GM23338 (cell line): Measurements from ENCODE around the gene PARVA. TPM values are rescaled to one million over a fixed set of nuclear protein-coding genes. Genes with fewer than 3 reads are reported as not detected.
A peak's percentile ranks its signal among the peaks of the same experiment; 100 is the strongest.

ENCODE experiments used
- ATAC-seq: fragments of 200-7000 bp; cut with Tn5 transposase; 3 replicates; pipeline ENCODE4 v1.9.1; 2020
- DNase-seq: peaks from one replicate; pipeline ENCODE4 v3.0.0-alpha.2; 2015; ENCODE audit warnings: low spot score
- H2AFZ ChIP-seq: fragments of 200-600 bp; sonication (generic); 2 replicates; pipeline ENCODE4 v1.8.0; 2016; ENCODE audit warnings: antibody characterized with exemption, mild to moderate bottlenecking, moderate library complexity
- H3F3A ChIP-seq: fragments of 200-600 bp; sonication (generic); replicated peaks from 2 replicates; pipeline ENCODE4 v1.8.0; 2017; ENCODE audit warnings: antibody characterized with exemption, mixed run types, low read depth
- H3K27ac ChIP-seq: fragments of 200-600 bp; sonication (generic); 2 replicates; pipeline ENCODE4 v1.6.1; 2016; ENCODE audit warnings: low read depth
- H3K27me3 ChIP-seq: fragments of 200-600 bp; sonication (generic); 2 replicates; pipeline ENCODE4 v1.8.0; 2016; ENCODE audit warnings: mild to moderate bottlenecking, mixed run types, moderate library complexity; ENCODE audit not compliant: insufficient read depth
- H3K36me3 ChIP-seq: fragments of 200-600 bp; sonication (generic); 2 replicates; pipeline ENCODE4 v1.8.0; 2016; ENCODE audit warnings: mild to moderate bottlenecking; ENCODE audit not compliant: insufficient read depth
- H3K4me1 ChIP-seq: fragments of 200-600 bp; sonication (generic); 2 replicates; pipeline ENCODE4 v1.8.0; 2016; ENCODE audit warnings: mild to moderate bottlenecking, moderate library complexity; ENCODE audit not compliant: insufficient read depth
- H3K4me2 ChIP-seq: fragments of 200-600 bp; sonication (generic); 2 replicates; pipeline ENCODE4 v1.7.1; 2017; ENCODE audit warnings: mixed run types
- H3K4me3 ChIP-seq: fragments of 200-600 bp; sonication (generic); 2 replicates; pipeline ENCODE4 v1.6.1; 2016; ENCODE audit warnings: mixed run types
- H3K79me2 ChIP-seq: fragments of 200-600 bp; sonication (generic); replicated peaks from 2 replicates; pipeline ENCODE4 v1.8.0; 2017; ENCODE audit warnings: mild to moderate bottlenecking; ENCODE audit not compliant: insufficient read depth
- H3K9me2 ChIP-seq: fragments of 200-600 bp; sonication (generic); 2 replicates; pipeline ENCODE4 v1.8.0; 2017; ENCODE audit not compliant: insufficient read depth
- H4K20me1 ChIP-seq: fragments of 200-600 bp; sonication (generic); replicated peaks from 2 replicates; pipeline ENCODE4 v1.8.0; 2017; ENCODE audit warnings: mild to moderate bottlenecking; ENCODE audit not compliant: insufficient read depth
- H3K27ac Mint-ChIP-seq: 2 replicates; pipeline ENCODE4 v1.8.0; 2020; ENCODE audit warnings: inconsistent platforms, mild to moderate bottlenecking, moderate library complexity, mixed read lengths
- H3K27me3 Mint-ChIP-seq: 3 replicates; pipeline ENCODE4 v1.8.0; 2022; ENCODE audit warnings: low read depth, mild to moderate bottlenecking, moderate library complexity, mixed read lengths, inconsistent platforms; ENCODE audit not compliant: insufficient read depth, poor library complexity
- H3K36me3 Mint-ChIP-seq: 3 replicates; pipeline ENCODE4 v1.8.0; 2021; ENCODE audit warnings: low read depth, mild to moderate bottlenecking, inconsistent platforms, moderate library complexity, mixed read lengths
- H3K4me1 Mint-ChIP-seq: 3 replicates; pipeline ENCODE4 v1.8.0; 2020; ENCODE audit warnings: mild to moderate bottlenecking, inconsistent platforms, mixed read lengths
- H3K4me3 Mint-ChIP-seq: 3 replicates; pipeline ENCODE4 v1.8.0; 2021; ENCODE audit warnings: moderate library complexity, mild to moderate bottlenecking, inconsistent platforms, mixed read lengths
- H3K9me3 Mint-ChIP-seq: 3 replicates; pipeline ENCODE4 v1.8.0; 2020; ENCODE audit warnings: moderate library complexity, mild to moderate bottlenecking, inconsistent platforms, mixed read lengths
- CREB1 ChIP-seq: fragments of 250-450 bp; sonication (Bioruptor Pico); IDR thresholded peaks from 2 replicates; pipeline ENCODE4 v1.5.0; 2020; ENCODE audit warnings: low read depth, mild to moderate bottlenecking, moderate library complexity
- CTCF ChIP-seq, 2 experiments: fragments of 200-600 bp in 1 of 2; sonication (generic) in 1 of 2; conservative IDR thresholded peaks; 2 replicates each; pipeline versions ENCODE4 v1.5.1 to v1.6.1; 2016 to 2017; ENCODE audit warnings: antibody characterized with exemption in 2 of 2, low read depth in 2 of 2, mild to moderate bottlenecking in 2 of 2, moderate library complexity in 1 of 2
- EZH2 ChIP-seq: fragments of 200-600 bp; sonication (generic); IDR thresholded peaks from one replicate; pipeline ENCODE4 v1.8.0; 2017; ENCODE audit warnings: antibody characterized with exemption, mild to moderate bottlenecking, low read depth; ENCODE audit not compliant: unreplicated experiment
- EZH2phosphoT487 ChIP-seq: fragments of 200-600 bp; sonication (generic); IDR thresholded peaks from one replicate; pipeline ENCODE4 v1.8.1; 2018; ENCODE audit warnings: antibody characterized with exemption; ENCODE audit not compliant: unreplicated experiment
- JUNB ChIP-seq: IDR thresholded peaks from one replicate; pipeline ENCODE4 v1.6.1; 2016; ENCODE audit warnings: antibody characterized with exemption; ENCODE audit not compliant: unreplicated experiment
- POLR2AphosphoS5 ChIP-seq: IDR thresholded peaks from 2 replicates; pipeline ENCODE4 v1.6.1; 2016; ENCODE audit warnings: antibody characterized with exemption, low read depth
- REST ChIP-seq: IDR thresholded peaks from one replicate; pipeline ENCODE4 v1.6.1; 2018; ENCODE audit warnings: antibody characterized with exemption; ENCODE audit not compliant: unreplicated experiment
- STAT1 ChIP-seq: IDR thresholded peaks from one replicate; pipeline ENCODE4 v1.6.1; 2016; ENCODE audit warnings: antibody characterized with exemption; ENCODE audit not compliant: unreplicated experiment
- ZNF114 ChIP-seq: fragments of 250-450 bp; sonication (Bioruptor Pico); IDR thresholded peaks from 2 replicates; pipeline ENCODE4 v1.5.0; 2020; ENCODE audit warnings: mild to moderate bottlenecking, moderate library complexity
- ZNF462 ChIP-seq: fragments of 250-450 bp; sonication (Bioruptor Pico); IDR thresholded peaks from 2 replicates; pipeline ENCODE4 v1.5.0; 2020; ENCODE audit warnings: mild to moderate bottlenecking, moderate library complexity
- polyA plus RNA-seq: library from polyadenylated mRNA; unstranded; fragments of >200 nt; fragmentation: Nextera tagmentation; extraction: Ambion mirVana; gene quantifications from 2 replicates; pipeline ENCODE4 v1.2.1, GENCODE V29; 2016
- total RNA-seq: library from RNA; depleted of rRNA; stranded (reverse); fragments of >200 nt; shearing (Covaris generic); gene quantifications from 2 replicates; pipeline ENCODE4 v1.2.3, GENCODE V29; 2014
- TF ChIP-seq, protein P1 (sequence below): IDR thresholded peaks from 2 replicates; pipeline ENCODE4 v1.6.1; 2016; ENCODE audit warnings: antibody characterized with exemption

PARVA gene
- total and polyA plus RNA-seq, 2 experiments from 2014 or later, result 5.8 to 6.9 TPM

- TF ChIP-seq, protein P1, sequence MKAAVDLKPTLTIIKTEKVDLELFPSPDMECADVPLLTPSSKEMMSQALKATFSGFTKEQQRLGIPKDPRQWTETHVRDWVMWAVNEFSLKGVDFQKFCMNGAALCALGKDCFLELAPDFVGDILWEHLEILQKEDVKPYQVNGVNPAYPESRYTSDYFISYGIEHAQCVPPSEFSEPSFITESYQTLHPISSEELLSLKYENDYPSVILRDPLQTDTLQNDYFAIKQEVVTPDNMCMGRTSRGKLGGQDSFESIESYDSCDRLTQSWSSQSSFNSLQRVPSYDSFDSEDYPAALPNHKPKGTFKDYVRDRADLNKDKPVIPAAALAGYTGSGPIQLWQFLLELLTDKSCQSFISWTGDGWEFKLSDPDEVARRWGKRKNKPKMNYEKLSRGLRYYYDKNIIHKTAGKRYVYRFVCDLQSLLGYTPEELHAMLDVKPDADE, result no peak
- TF ChIP-seq ZNF114 (CRISPR knock-in tag), result no peak
- TF ChIP-seq EZH2, result no peak
- no peak for TF ChIP-seq REST
- TF ChIP-seq CREB1 (CRISPR knock-in tag), result no peak
- no peak for TF ChIP-seq JUNB
- TF ChIP-seq POLR2AphosphoS5, result no peak
- no peak for TF ChIP-seq STAT1
- no peak for TF ChIP-seq EZH2phosphoT487
- TF ChIP-seq CTCF (conservative IDR thresholded peaks at IDR 0.05; ENCODE audit: low read depth in 2 of 2), result no peak
Observed at GRCh38 chr11:12556155-12556554, 178.8 kb downstream of the PARVA start (continued).

GRCh38 chr11:12556788-12557384, 179.5 kb downstream of the PARVA start:
- no peak for TF ChIP-seq EZH2phosphoT487
- TF ChIP-seq ZNF462 (CRISPR knock-in tag), result peak; percentile 92
- Histone ChIP-seq H3K27ac (no peak overlapping the region), H2AFZ (no peak overlapping the region), H3K4me1 (peaks cover 6% of the 10 kb centered on the region; the same call in 1 of the 2 replicates), H3K36me3 (no peaks in the 10 kb centered on the region), H3K4me2 (no peak overlapping the region), H4K20me1 (no peaks in the 10 kb centered on the region), H3K79me2 (no peaks in the 10 kb centered on the region), H3K9me2 (peaks cover 7% of the 10 kb centered on the region; the same call in 1 of the 2 replicates), H3K4me3 (no peak overlapping the region), H3F3A (no peaks in the 10 kb centered on the region), H3K27me3 (no peaks in the 10 kb centered on the region)
- DNase-seq (peak; percentile 86), ATAC-seq (peak; percentile 99)
- Mint-ChIP-seq H3K27ac (peak overlapping the region; percentile 57), H3K4me1 (peaks cover 22% of the 10 kb centered on the region), H3K4me3 (no peak overlapping the region), H3K27me3 (peaks cover 1% of the 10 kb centered on the region), H3K9me3 (peaks cover 2% of the 10 kb centered on the region; the same call in 2 of the 3 replicates), H3K36me3 (no peaks in the 10 kb centered on the region; the same call in 1 of the 3 replicates)
